ENCODE results near the gene ARHGAP10.

ARHGAP10 gene

GRCh38 chr4:147773261-147774184, 41.6 kb downstream of the ARHGAP10 start:
- TF ChIP-seq CTCF (IDR thresholded peaks at IDR 0.05; ENCODE audit: low read depth, low read length, missing control alignments) = no peak
- no peak for DNase-seq (ENCODE audit: low read depth)
- H3K4me3 ChIP-seq (ENCODE audit: low read depth, low read length) = no peak overlapping the region

GRCh38 chr4:147776716-147777115, 44.8 kb downstream of the ARHGAP10 start:
- TF ChIP-seq CTCF (IDR thresholded peaks at IDR 0.05; ENCODE audit: low read depth, low read length, missing control alignments) = no peak
- no peak for DNase-seq (ENCODE audit: low read depth)
- no peak overlapping the region for H3K4me3 ChIP-seq (ENCODE audit: low read depth, low read length)

GRCh38 chr4:147777456-147778091, 45.7 kb downstream of the ARHGAP10 start:
- DNase-seq (ENCODE audit: low read depth) = no peak
- TF ChIP-seq CTCF (IDR thresholded peaks at IDR 0.05; ENCODE audit: low read depth, low read length, missing control alignments) = no peak
- no peak overlapping the region for H3K4me3 ChIP-seq (ENCODE audit: low read depth, low read length)

GRCh38 chr4:147778942-147779341, 47.1 kb downstream of the ARHGAP10 start:
- DNase-seq (ENCODE audit: low read depth) = peak; percentile 97
- TF ChIP-seq CTCF (IDR thresholded peaks at IDR 0.05; ENCODE audit: low read depth, low read length, missing control alignments) = no peak
- peak overlapping the region; percentile 1 for H3K4me3 ChIP-seq (ENCODE audit: low read depth, low read length)

GRCh38 chr4:147779451-147779850, 47.6 kb downstream of the ARHGAP10 start:
- DNase-seq (ENCODE audit: low read depth) = no peak
- peak overlapping the region; percentile 1; the same call in 1 of the 2 replicates for H3K4me3 ChIP-seq (ENCODE audit: low read depth, low read length)
- no peak for TF ChIP-seq CTCF (IDR thresholded peaks at IDR 0.05; ENCODE audit: low read depth, low read length, missing control alignments)

- peak; percentile 77 for DNase-seq (ENCODE audit: low read depth)
- peak overlapping the region; percentile 41 for H3K4me3 ChIP-seq (ENCODE audit: low read depth, low read length)
- TF ChIP-seq CTCF (IDR thresholded peaks at IDR 0.05; ENCODE audit: low read depth, low read length, missing control alignments) = no peak
Measured at GRCh38 chr4:147780137-147780777, 48.4 kb downstream of the ARHGAP10 start.
